ENCODE results near the gene LPP. TPM values are rescaled to one million over a fixed set of nuclear protein-coding genes. Genes with fewer than 3 reads are reported as not detected.

The LPP gene
- total RNA-seq, 1 experiment from 2014 or later: 148 TPM

DNA sequence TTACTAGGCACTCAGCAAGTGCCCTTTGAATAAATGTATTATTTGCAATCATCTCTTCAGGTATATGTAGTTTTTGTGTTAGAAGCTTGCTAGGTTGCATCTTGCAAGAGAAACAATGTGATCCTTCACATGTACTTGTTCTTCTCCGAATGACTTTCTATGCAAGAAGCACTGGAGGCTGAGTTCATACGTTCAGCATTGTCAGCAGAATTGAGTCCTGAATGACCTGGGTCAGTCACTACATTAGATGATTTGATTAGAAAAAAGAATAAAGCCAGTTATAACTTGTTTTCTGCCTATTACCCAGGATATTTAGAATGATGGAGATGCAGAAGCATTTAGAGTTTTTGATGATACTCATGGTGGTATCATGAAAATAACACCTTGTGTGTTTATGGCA, 538.7 kb downstream of the LPP start:
- no peaks in the 10 kb centered on the region for H3K9me2 ChIP-seq (ENCODE audit: insufficient read depth)
- intact Hi-C loops (cut with micrococcal nuclease; ENCODE audit: unreplicated experiment): no loop called here
- no peak overlapping the region for H3K4me2 ChIP-seq
- no peak overlapping the region for H2AFZ ChIP-seq
- no peaks in the 10 kb centered on the region for H3K79me2 ChIP-seq (ENCODE audit: low read depth)
- H3F3A ChIP-seq (ENCODE audit: insufficient read depth, low read depth): no peaks in the 10 kb centered on the region
- H3K36me3 ChIP-seq (ENCODE audit: low read depth): no peaks in the 10 kb centered on the region
- H3K4me1 ChIP-seq (replicated peaks; ENCODE audit: insufficient read depth): no peaks in the 10 kb centered on the region
- no peak overlapping the region for H3K27ac ChIP-seq
- no peak overlapping the region for H3K4me3 ChIP-seq
- no peak for DNase-seq
- H4K20me1 ChIP-seq (ENCODE audit: insufficient read depth): no peaks in the 10 kb centered on the region
- TF ChIP-seq EZH2 (IDR thresholded peaks at IDR 0.05; ENCODE audit: low read depth): no peak
- POLR2A ChIA-PET (ENCODE audit: unreplicated experiment): no interaction called here
- CTCF ChIA-PET: no interaction called here
- no peaks in the 10 kb centered on the region for H3K9me3 ChIP-seq (ENCODE audit: insufficient read depth, low read depth)
- BruUV-seq (replicated peaks): no TSS peak
- H3K27me3 ChIP-seq (ENCODE audit: insufficient read depth, low read depth): no peaks in the 10 kb centered on the region

DNA sequence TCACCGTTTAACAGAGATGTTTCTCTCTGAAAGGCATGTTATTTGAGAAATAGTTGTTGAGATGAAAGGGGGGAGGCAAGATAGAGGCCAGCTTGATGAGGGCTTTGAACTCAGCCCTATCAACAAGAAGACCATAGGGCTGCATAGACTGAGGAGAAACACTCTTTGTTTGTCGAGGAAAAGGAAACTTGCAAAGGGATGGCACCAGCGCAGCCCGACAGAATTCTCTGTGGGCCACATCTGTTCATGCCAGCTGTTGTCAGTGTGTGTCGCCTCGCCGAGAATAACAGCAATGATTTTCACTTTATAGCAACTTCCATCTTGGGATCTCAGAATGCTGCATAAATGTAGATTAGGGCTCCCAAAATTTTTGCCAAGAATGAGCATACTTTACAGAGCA, 539.5 kb downstream of the LPP start:
- ChIA-PET POLR2A (ENCODE audit: unreplicated experiment) (no interaction called here), CTCF (no interaction called here)
- H3K4me3 ChIP-seq: no peak overlapping the region
- H3K27me3 ChIP-seq (ENCODE audit: insufficient read depth, low read depth): no peaks in the 10 kb centered on the region
- H3K4me1 ChIP-seq (replicated peaks; ENCODE audit: insufficient read depth): no peaks in the 10 kb centered on the region
- no peak overlapping the region for H2AFZ ChIP-seq
- no peak for DNase-seq
- no TSS peak for BruUV-seq (replicated peaks)
- H3K9me2 ChIP-seq (ENCODE audit: insufficient read depth): no peaks in the 10 kb centered on the region
- H3F3A ChIP-seq (ENCODE audit: insufficient read depth, low read depth): no peaks in the 10 kb centered on the region
- H3K36me3 ChIP-seq (ENCODE audit: low read depth): no peaks in the 10 kb centered on the region
- no peak overlapping the region for H3K27ac ChIP-seq
- no peak overlapping the region for H3K4me2 ChIP-seq
- no peak for TF ChIP-seq EZH2 (IDR thresholded peaks at IDR 0.05; ENCODE audit: low read depth)
- TF ChIP-seq, protein P1, sequence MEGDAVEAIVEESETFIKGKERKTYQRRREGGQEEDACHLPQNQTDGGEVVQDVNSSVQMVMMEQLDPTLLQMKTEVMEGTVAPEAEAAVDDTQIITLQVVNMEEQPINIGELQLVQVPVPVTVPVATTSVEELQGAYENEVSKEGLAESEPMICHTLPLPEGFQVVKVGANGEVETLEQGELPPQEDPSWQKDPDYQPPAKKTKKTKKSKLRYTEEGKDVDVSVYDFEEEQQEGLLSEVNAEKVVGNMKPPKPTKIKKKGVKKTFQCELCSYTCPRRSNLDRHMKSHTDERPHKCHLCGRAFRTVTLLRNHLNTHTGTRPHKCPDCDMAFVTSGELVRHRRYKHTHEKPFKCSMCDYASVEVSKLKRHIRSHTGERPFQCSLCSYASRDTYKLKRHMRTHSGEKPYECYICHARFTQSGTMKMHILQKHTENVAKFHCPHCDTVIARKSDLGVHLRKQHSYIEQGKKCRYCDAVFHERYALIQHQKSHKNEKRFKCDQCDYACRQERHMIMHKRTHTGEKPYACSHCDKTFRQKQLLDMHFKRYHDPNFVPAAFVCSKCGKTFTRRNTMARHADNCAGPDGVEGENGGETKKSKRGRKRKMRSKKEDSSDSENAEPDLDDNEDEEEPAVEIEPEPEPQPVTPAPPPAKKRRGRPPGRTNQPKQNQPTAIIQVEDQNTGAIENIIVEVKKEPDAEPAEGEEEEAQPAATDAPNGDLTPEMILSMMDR (conservative IDR thresholded peaks at IDR 0.05): no peak
- H3K79me2 ChIP-seq (ENCODE audit: low read depth): no peaks in the 10 kb centered on the region
- no peaks in the 10 kb centered on the region for H4K20me1 ChIP-seq (ENCODE audit: insufficient read depth)
- no peaks in the 10 kb centered on the region for H3K9me3 ChIP-seq (ENCODE audit: insufficient read depth, low read depth)
- intact Hi-C loops (cut with micrococcal nuclease; ENCODE audit: unreplicated experiment): no loop called here

DNA sequence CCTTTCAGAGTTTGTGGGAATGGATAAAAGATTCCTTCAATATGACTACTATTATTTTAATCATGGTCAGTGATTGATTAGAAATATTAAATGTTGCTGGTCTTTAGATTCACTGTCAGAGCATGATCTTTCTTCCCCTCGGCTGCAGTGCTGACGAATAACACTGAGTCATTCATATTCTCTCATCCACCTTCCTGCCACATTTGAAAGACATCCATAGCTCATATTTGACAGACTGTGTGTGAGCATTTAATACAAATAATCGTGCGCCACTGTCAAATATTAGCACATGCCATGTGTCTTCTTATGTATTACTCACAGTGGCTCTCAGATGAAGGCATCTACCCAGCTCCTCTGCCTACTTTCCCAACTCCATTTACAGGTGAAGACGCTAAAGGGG, 541.3 kb downstream of the LPP start:
- H4K20me1 ChIP-seq (ENCODE audit: insufficient read depth): no peaks in the 10 kb centered on the region

DNA sequence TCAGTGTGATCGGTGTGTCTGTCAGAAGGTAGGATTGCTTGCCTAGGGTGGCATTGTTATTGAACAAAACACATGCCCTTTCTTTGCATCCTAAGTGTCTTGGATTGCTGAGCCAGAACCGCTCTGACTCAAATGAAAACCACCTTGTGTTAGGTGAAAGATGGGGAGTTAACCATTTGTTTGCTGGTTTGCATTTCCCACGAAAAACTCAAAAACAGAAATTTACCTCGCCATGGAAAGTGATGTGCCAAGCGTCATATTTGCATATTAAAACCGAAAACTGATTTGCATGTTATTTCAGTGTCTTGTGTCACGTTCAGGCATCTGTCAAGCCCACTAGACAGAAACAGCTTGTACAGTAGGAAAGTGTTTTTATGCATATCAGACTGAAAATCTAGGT, 543.2 kb downstream of the LPP start:
- CTCF ChIA-PET: no interaction called here
- Histone ChIP-seq H3K9me3 (ENCODE audit: insufficient read depth, low read depth) (no peaks in the 10 kb centered on the region), H2AFZ (no peak overlapping the region), H3F3A (ENCODE audit: insufficient read depth, low read depth) (no peaks in the 10 kb centered on the region), H3K79me2 (ENCODE audit: low read depth) (no peaks in the 10 kb centered on the region), H3K36me3 (ENCODE audit: low read depth) (no peaks in the 10 kb centered on the region), H3K27ac (no peak overlapping the region), H3K27me3 (ENCODE audit: insufficient read depth, low read depth) (no peaks in the 10 kb centered on the region), H3K4me1 (replicated peaks; ENCODE audit: insufficient read depth) (no peaks in the 10 kb centered on the region), H3K9me2 (ENCODE audit: insufficient read depth) (no peaks in the 10 kb centered on the region), H3K4me3 (no peak overlapping the region), H3K4me2 (no peak overlapping the region), H4K20me1 (ENCODE audit: insufficient read depth) (no peaks in the 10 kb centered on the region)
- BruUV-seq (replicated peaks): no TSS peak
- TF ChIP-seq EZH2 (IDR thresholded peaks at IDR 0.05; ENCODE audit: low read depth): no peak
- TF ChIP-seq, protein P1 (conservative IDR thresholded peaks at IDR 0.05): no peak
- intact Hi-C loops (cut with micrococcal nuclease; ENCODE audit: unreplicated experiment): no loop called here
- POLR2A ChIA-PET (ENCODE audit: unreplicated experiment): no interaction called here
- no peak for DNase-seq

More for the DNA sequence above, 541.3 kb downstream of the LPP start:
- Histone ChIP-seq H3K27me3 (ENCODE audit: insufficient read depth, low read depth) (no peaks in the 10 kb centered on the region), H3K4me3 (no peak overlapping the region), H3K79me2 (ENCODE audit: low read depth) (no peaks in the 10 kb centered on the region), H3K27ac (no peak overlapping the region), H2AFZ (no peak overlapping the region), H3F3A (ENCODE audit: insufficient read depth, low read depth) (no peaks in the 10 kb centered on the region), H3K9me2 (ENCODE audit: insufficient read depth) (no peaks in the 10 kb centered on the region), H3K4me1 (replicated peaks; ENCODE audit: insufficient read depth) (no peaks in the 10 kb centered on the region), H3K9me3 (ENCODE audit: insufficient read depth, low read depth) (no peaks in the 10 kb centered on the region), H3K4me2 (no peak overlapping the region), H3K36me3 (ENCODE audit: low read depth) (no peaks in the 10 kb centered on the region)
- CTCF ChIA-PET: no interaction called here
- intact Hi-C loops (cut with micrococcal nuclease; ENCODE audit: unreplicated experiment): no loop called here
- no TSS peak for BruUV-seq (replicated peaks)
- POLR2A ChIA-PET (ENCODE audit: unreplicated experiment): no interaction called here
- TF ChIP-seq, protein P1 (conservative IDR thresholded peaks at IDR 0.05): no peak
- no peak for TF ChIP-seq EZH2 (IDR thresholded peaks at IDR 0.05; ENCODE audit: low read depth)
- DNase-seq: no peak

Measured in PC-9 (cell line).